Sigmoid colon (tissue), 7 donors: ENCODE results near the gene SRSF6. TPM values are rescaled to one million over a fixed set of nuclear protein-coding genes. Genes with fewer than 3 reads are reported as not detected.

Experiments used
- DNase-seq: peaks from one replicate; pipeline ENCODE4 v3.0.0-alpha.2; 2019
- H3K27ac ChIP-seq, 4 donors: fragments of 200-600 bp; sonication (generic); one replicate each; pipeline ENCODE4 v1.5.1; 2016 to 2019; ENCODE audit warnings: mild to moderate bottlenecking in 1 of 4
- H3K27me3 ChIP-seq, 3 donors: fragments of 200-600 bp; sonication (generic); one replicate each; pipeline ENCODE4 v1.5.1; 2019; ENCODE audit warnings: mild to moderate bottlenecking in 1 of 3
- H3K36me3 ChIP-seq, 4 donors: fragments of 200-600 bp; sonication (generic); one replicate each; pipeline ENCODE4 v1.5.1; 2016 to 2019
- H3K4me1 ChIP-seq, 4 donors: fragments of 200-600 bp; sonication (generic); one replicate each; pipeline ENCODE4 v1.5.1; 2017 to 2019
- H3K4me3 ChIP-seq, 4 donors: fragments of 200-600 bp; sonication (generic); one replicate each; pipeline ENCODE4 v1.5.1; 2017 to 2019; ENCODE audit warnings: mild to moderate bottlenecking in 2 of 4, moderate library complexity in 1 of 4
- H3K9me3 ChIP-seq, 4 donors: fragments of 200-600 bp in 3 of 4; sonication (generic) in 3 of 4; one replicate each; pipeline versions ENCODE4 v1.5.1 to v1.6.1; 2013 to 2019
- CTCF ChIP-seq, 4 experiments: fragments of 450-650 bp in 3 of 4; fragments of 200-600 bp in 1 of 4; IDR thresholded peaks; one replicate each; pipeline ENCODE4 v1.5.1; 2016 to 2019; ENCODE audit warnings: antibody characterized with exemption in 4 of 4, mild to moderate bottlenecking in 3 of 4, moderate library complexity in 2 of 4
- EP300 ChIP-seq, 4 donors: sonication (generic); formaldehyde crosslinking; IDR thresholded peaks; one replicate each; pipeline ENCODE4 v1.6.1; 2017; ENCODE audit warnings: antibody characterized with exemption in 4 of 4
- POLR2A ChIP-seq, 2 donors: fragments of 450-650 bp; IDR thresholded peaks; one replicate each; pipeline ENCODE4 v1.6.1; 2016; ENCODE audit warnings: antibody characterized with exemption in 2 of 2, mild to moderate bottlenecking in 2 of 2, moderate library complexity in 2 of 2
- POLR2AphosphoS5 ChIP-seq, 4 donors: sonication (generic); formaldehyde crosslinking; IDR thresholded peaks; one replicate each; pipeline ENCODE4 v1.6.1; 2017; ENCODE audit warnings: antibody characterized with exemption in 4 of 4
- WGBS, 2 donors: extraction: QIAGEN DNeasy Blood & Tissue Kit; methylation state at CpG; one replicate each; pipeline ENCODE4 v1.1.7; 2013; 5-methylcytosine and 5-hydroxymethylcytosine counted together
- intact Hi-C: fragments of 100-400 bp; cut with DNase I; formaldehyde crosslinking; loops from one replicate; pipeline ENCODE4 v1.15.1; 2023
- polyA plus RNA-seq, 3 donors: library from polyadenylated mRNA; stranded (reverse); fragments of 200-250 nt; gene quantifications; one replicate each; pipeline ENCODE4 v1.2.3, GENCODE V29; 2013
- total RNA-seq, 4 donors: library from RNA; depleted of rRNA; stranded (reverse); fragments of >200 nt; gene quantifications; one replicate each; pipeline ENCODE4 v1.1.0, GENCODE V29; 2016
- donor health status: healthy with polysubstance abuse.
- donor health status: Bipolar disorder and iron deficiency.
- donor health status: healthy.

SRSF6 gene
- total and polyA plus RNA-seq, 7 donors, result 29.6 to 78.9 (median 51.7) TPM

GRCh38 chr20:43434565-43434964, 23.1 kb upstream of the SRSF6 start:
- Histone ChIP-seq H3K27ac (no peak overlapping the region), H3K4me1 (no peaks in the 10 kb centered on the region), H3K27me3 (peaks cover 0 to 5% (median 0%) of the 10 kb centered on the region in 3 donors), H3K9me3 (no peaks in the 10 kb centered on the region), H3K4me3 (no peak overlapping the region), H3K36me3 (no peaks in the 10 kb centered on the region)
- 92 to 93% methylated on average over 6 of the region's 6 CpGs for WGBS, 2 donors
- TF ChIP-seq CTCF (IDR thresholded peaks at IDR 0.05), result no peak
- TF ChIP-seq POLR2A (IDR thresholded peaks at IDR 0.05), result no peak
- no peak for TF ChIP-seq POLR2AphosphoS5 (IDR thresholded peaks at IDR 0.05)
- no peak for TF ChIP-seq EP300 (IDR thresholded peaks at IDR 0.05)
- no peak for DNase-seq
- intact Hi-C loops, result no loop called here

GRCh38 chr20:43438578-43439316, 18.9 kb upstream of the SRSF6 start:
- Histone ChIP-seq H3K27ac (no peak overlapping the region), H3K9me3 (no peaks in the 10 kb centered on the region), H3K4me3 (no peak overlapping the region), H3K36me3 (no peaks in the 10 kb centered on the region), H3K27me3 (peaks cover 0 to 6% (median 0%) of the 10 kb centered on the region in 3 donors), H3K4me1 (no peaks in the 10 kb centered on the region)
- intact Hi-C loops, result no loop called here
- 73 to 76% methylated on average over 7 of the region's 7 CpGs for WGBS, 2 donors
- no peak for DNase-seq
- TF ChIP-seq POLR2A (IDR thresholded peaks at IDR 0.05) (no peak), EP300 (IDR thresholded peaks at IDR 0.05) (no peak), POLR2AphosphoS5 (IDR thresholded peaks at IDR 0.05) (no peak), CTCF (IDR thresholded peaks at IDR 0.05) (no peak)

- no peaks in the 10 kb centered on the region for H3K36me3 ChIP-seq
- 78 to 89% methylated on average over 7 of the region's 7 CpGs for WGBS, 2 donors
- no peak for TF ChIP-seq POLR2AphosphoS5 (IDR thresholded peaks at IDR 0.05)
- H3K27ac ChIP-seq, result no peak overlapping the region
- H3K4me3 ChIP-seq, result no peak overlapping the region
- H3K4me1 ChIP-seq, result no peaks in the 10 kb centered on the region
- intact Hi-C loops, result no loop called here
- no peaks in the 10 kb centered on the region for H3K9me3 ChIP-seq
- peaks cover 0 to 18% (median 0%) of the 10 kb centered on the region in 3 donors for H3K27me3 ChIP-seq
- DNase-seq, result no peak
Observed at GRCh38 chr20:43440531-43440930, 17.2 kb upstream of the SRSF6 start.

GRCh38 chr20:43442282-43442880, 15.3 kb upstream of the SRSF6 start:
- H3K27ac ChIP-seq, result no peak overlapping the region
- 59 to 60% methylated on average over 5 of the region's 5 CpGs for WGBS, 2 donors
- H3K27me3 ChIP-seq, result peaks cover 0 to 18% (median 0%) of the 10 kb centered on the region in 3 donors
- H3K36me3 ChIP-seq, result no peaks in the 10 kb centered on the region
- TF ChIP-seq EP300 (IDR thresholded peaks at IDR 0.05), result no peak
- TF ChIP-seq POLR2A (IDR thresholded peaks at IDR 0.05), result no peak
- TF ChIP-seq CTCF (IDR thresholded peaks at IDR 0.05), result no peak
- no peak for TF ChIP-seq POLR2AphosphoS5 (IDR thresholded peaks at IDR 0.05)
- intact Hi-C loops, result no loop called here
- H3K4me3 ChIP-seq, result no peak overlapping the region
- H3K4me1 ChIP-seq, result no peaks in the 10 kb centered on the region
- no peak for DNase-seq
- H3K9me3 ChIP-seq, result no peaks in the 10 kb centered on the region

GRCh38 chr20:43444107-43444506, 13.6 kb upstream of the SRSF6 start:
- H3K27me3 ChIP-seq, result peaks cover 0 to 24% (median 0%) of the 10 kb centered on the region in 3 donors
- 41 to 64% methylated on average over 9 of the region's 9 CpGs for WGBS, 2 donors
- TF ChIP-seq POLR2AphosphoS5 (IDR thresholded peaks at IDR 0.05) (no peak), POLR2A (IDR thresholded peaks at IDR 0.05) (no peak)
- H3K9me3 ChIP-seq, result no peaks in the 10 kb centered on the region
- H3K4me3 ChIP-seq, result no peak overlapping the region
- no peaks in the 10 kb centered on the region for H3K36me3 ChIP-seq
- no peak overlapping the region for H3K27ac ChIP-seq
- no peak for DNase-seq
- H3K4me1 ChIP-seq, result no peaks in the 10 kb centered on the region
- intact Hi-C loops, result no loop called here
